ENCODE results near the gene CUX1.
"Not testable (repeated sequence)": the region's sequence is repeated elsewhere in the genome, so short reads cannot be mapped to it uniquely, and the experiment has no call there.

Gene CUX1

GRCh38 chr7:102328863-102329262 lies 511.4 kb downstream of the CUX1 start:
- not testable (repeated sequence) for DNase-seq

- not testable (repeated sequence) for DNase-seq
Measured at GRCh38 chr7:102329366-102329765, 511.9 kb downstream of the CUX1 start.

GRCh38 chr7:102330666-102331460 lies 513.4 kb downstream of the CUX1 start:
- not testable (repeated sequence) for DNase-seq

Measured in activated CD4-positive, alpha-beta T cell treated with anti-CD3 and anti-CD28 coated beads for 4 hours (primary cell).